GM10266 (cell line): ENCODE results near the gene ZNG1A.
"Not testable (repeated sequence)": the region's sequence is repeated elsewhere in the genome, so short reads cannot be mapped to it uniquely, and the experiment has no call there.

Source experiments
- DNase-seq: peaks from one replicate; pipeline ENCODE4 v3.0.0; 2012; ENCODE audit errors: extremely low spot score
- TF ChIP-seq, protein P1 (sequence below): IDR thresholded peaks from 2 replicates; pipeline ENCODE4 v1.5.1; 2012; ENCODE audit warnings: mild to moderate bottlenecking, low read depth; ENCODE audit not compliant: control insufficient read depth, insufficient read depth; ENCODE audit errors: missing control alignments

Gene ZNG1A

GRCh38 chr9:211557-211956 is 32.7 kb upstream of the ZNG1A start:
- no peak for DNase-seq
- TF ChIP-seq, protein P1, sequence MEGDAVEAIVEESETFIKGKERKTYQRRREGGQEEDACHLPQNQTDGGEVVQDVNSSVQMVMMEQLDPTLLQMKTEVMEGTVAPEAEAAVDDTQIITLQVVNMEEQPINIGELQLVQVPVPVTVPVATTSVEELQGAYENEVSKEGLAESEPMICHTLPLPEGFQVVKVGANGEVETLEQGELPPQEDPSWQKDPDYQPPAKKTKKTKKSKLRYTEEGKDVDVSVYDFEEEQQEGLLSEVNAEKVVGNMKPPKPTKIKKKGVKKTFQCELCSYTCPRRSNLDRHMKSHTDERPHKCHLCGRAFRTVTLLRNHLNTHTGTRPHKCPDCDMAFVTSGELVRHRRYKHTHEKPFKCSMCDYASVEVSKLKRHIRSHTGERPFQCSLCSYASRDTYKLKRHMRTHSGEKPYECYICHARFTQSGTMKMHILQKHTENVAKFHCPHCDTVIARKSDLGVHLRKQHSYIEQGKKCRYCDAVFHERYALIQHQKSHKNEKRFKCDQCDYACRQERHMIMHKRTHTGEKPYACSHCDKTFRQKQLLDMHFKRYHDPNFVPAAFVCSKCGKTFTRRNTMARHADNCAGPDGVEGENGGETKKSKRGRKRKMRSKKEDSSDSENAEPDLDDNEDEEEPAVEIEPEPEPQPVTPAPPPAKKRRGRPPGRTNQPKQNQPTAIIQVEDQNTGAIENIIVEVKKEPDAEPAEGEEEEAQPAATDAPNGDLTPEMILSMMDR: no peak

GRCh38 chr9:211036-211435 is 32.2 kb upstream of the ZNG1A start:
- TF ChIP-seq, protein P1: no peak
- no peak for DNase-seq

GRCh38 chr9:209143-209758 is 30.4 kb upstream of the ZNG1A start:
- TF ChIP-seq, protein P1: no peak
- no peak for DNase-seq

DNA sequence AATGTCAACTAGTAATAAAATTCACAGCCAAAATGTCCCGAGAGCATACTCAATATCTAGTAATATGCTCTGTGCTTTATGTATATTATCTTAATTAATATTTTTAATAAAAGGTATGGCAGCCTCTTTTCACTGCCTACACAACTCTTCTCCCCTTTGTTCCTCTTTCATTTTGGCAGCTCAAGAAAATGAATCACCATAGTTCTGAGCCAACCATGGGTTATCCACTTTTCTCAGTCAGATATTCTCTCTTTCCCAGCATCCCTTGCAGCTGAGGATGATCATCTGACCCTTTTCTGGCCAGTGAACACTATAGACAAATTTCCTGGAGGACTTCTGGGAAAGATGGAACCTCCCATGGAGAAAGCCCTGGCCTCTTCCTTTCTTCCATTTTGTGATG is 27.6 kb upstream of the ZNG1A start:
- DNase-seq: no peak
- TF ChIP-seq, protein P1: no peak

DNA sequence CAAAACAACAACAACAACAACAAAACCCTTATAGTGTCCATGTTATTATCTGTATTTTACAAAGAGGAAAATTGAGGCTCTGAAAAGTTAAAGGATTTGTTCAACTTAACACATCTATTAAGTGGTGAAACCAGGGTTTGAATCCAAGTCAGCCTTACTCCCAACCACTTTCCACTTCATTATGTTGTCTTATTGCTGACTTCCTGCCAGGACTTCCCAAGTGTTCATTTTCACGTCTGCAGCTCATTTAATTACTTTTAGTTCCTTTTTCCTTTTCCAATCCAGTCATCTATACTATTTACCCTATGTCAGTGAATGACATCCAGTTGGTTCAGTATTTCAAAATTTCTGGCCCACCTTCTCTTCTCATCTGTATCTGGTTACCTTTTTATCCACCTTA is 20.7 kb upstream of the ZNG1A start:
- not testable (repeated sequence) for DNase-seq

DNA sequence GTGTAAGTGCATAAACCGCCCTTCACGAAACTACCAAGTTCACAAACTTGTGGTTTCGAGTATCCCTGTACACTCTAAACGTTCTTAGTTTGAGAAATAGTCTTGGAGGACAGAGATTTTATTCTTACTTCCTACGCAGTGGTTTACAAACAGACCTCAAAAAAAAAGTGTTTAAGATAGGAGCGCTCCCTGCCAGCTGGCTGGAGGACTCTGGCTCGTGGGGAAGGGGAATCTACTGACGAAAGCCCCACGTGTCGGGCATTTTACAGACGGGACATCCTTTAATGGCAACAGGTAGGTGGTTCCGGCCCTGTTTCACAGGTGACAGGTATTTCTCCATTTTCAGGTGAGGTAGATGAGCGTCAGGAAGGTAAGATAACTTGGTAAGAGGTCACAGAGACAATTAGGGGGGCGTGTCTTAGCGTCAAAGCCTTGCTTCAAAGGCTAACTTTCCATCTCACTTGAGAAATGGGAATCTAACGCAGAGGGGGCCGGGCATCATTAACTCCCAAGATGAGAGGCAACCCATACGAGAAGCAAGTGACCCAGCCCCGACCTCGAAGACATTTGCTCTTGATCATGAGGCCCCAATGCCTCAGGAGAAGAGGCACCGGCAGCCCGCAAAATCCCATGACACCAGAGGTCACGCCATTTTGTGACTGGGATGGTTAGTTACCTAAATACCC is 573 bp downstream of the ZNG1A start:
- not testable (repeated sequence) for DNase-seq

DNA sequence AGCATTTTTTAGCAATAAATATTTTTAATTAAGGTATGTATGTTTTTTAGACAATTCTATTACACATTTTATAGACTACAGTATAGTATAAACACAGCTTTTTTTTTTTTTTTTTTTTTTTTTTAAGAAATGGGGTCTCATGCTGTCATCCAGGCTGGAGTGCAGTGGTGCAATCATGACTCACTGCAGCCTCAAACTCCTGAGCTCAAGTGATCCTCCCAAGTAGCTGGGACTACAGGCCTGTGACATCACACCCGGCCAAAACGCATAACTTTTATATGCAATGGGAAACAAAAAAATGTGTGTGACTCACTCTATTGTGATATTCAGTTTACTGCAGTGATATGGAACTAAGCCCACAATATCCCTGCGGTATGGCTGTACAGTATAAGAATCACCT is 9.1 kb downstream of the ZNG1A start:
- DNase-seq: not testable (repeated sequence)

DNA sequence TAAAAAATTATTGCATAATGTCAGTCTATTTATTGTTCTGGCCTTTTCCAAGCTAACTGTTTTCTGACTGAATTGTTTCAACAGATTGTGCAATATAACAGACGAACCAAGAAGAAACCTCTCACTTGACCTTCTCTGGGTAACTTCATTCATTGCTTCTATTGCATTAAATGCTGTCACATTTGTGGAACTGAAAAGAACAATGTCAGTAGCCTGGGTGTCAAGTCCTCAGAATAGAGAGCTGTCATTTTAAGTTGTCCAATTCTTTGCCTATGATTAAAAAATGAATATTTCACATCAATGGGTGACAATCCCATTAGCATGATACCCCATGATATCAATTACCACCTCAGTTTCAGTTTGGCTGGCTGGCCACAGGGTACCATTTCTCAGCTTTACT is 19.0 kb downstream of the ZNG1A start:
- DNase-seq: not testable (repeated sequence)

DNA sequence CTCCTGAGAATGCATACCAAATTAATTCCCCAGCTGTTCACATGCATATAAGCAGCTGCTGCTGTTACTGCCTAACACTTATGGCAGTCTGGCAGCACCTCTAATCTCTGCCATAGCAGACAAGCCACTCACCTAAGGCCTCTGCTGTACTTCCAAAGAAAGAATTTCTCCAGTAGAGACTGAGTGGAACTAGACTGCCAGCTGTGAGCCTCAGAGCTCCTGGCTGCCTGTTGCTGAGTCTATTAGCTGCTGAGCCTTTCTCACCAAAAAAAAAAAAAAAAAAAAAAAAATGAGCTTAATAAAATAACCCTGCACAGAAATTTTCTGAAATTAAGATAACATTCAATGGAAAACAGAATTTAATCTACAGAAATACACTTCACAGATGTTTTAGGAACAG is 27.7 kb downstream of the ZNG1A start:
- not testable (repeated sequence) for DNase-seq

- not testable (repeated sequence) for DNase-seq
Observed at GRCh38 chr9:139880-140279, 39.0 kb downstream of the ZNG1A start.

GRCh38 chr9:117995-118467 is 60.8 kb downstream of the ZNG1A start, which contains the start of gene FOXD4:
TSS of gene FOXD4 (minus strand) at chr9:118417. CDS start at chr9:118119, 298 bp downstream.
- peak; percentile 2 for DNase-seq

GRCh38 chr9:117144-117994 is 61.5 kb downstream of the ZNG1A start:
- DNase-seq: not testable (repeated sequence)

DNA sequence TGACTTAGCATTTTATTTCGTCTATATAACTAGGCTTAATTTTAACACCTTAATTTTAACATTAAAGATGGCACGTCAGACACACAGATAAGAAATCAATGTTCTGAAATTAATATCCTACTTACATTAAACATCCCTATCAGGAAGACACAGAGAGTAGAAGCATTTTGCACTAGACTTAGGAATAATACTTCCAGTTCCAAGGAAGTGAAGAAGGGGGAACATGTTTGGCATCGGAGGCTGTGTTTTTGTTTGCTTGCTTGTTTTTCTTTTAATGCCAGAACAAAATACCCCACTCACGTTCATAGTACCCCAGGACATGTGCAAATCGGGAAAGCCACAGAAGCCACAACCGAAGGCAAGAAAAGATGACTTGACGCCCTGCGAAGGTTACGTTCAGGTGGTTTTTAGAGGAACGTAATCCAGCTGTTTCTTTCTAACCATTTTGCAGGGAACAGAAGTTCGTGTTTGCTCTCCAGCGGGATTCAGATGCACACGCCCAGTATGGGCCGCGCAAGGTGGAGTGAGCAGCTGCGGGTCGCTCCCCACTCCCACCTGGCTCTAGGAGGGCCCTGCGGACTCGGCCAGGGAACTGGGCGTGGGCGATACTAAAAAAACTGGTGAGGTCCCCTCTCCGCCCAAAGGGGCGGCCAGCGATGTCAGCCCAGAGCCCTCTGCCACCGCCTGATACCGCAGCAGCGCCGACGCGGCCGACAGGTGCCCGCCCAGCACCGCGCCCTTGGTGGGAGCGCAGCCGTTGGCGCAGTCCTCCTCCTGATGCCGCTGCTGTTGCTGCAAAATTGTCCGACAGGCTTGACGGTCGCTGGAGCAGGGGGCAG is 62.4 kb downstream of the ZNG1A start:
- DNase-seq: not testable (repeated sequence)

DNA sequence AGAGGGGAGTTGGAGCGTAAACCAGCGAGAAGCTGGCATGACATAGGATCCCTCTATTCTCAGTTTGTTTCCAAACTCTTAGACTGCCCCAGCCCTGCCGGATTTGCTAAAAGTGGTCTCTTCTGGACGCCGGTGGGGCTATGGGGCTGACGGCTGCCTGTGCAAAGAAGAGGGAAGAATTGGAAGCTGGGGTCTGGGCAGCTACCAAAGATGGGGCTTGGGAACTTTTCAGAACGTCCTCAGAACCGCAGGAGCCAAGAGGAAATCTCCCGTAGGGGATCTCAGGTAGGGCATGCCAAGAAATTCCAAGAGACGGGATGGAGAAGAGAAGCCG is 63.8 kb downstream of the ZNG1A start:
- DNase-seq: peak; percentile 15
